ENCODE measurements around the gene STXBP6.

DNA sequence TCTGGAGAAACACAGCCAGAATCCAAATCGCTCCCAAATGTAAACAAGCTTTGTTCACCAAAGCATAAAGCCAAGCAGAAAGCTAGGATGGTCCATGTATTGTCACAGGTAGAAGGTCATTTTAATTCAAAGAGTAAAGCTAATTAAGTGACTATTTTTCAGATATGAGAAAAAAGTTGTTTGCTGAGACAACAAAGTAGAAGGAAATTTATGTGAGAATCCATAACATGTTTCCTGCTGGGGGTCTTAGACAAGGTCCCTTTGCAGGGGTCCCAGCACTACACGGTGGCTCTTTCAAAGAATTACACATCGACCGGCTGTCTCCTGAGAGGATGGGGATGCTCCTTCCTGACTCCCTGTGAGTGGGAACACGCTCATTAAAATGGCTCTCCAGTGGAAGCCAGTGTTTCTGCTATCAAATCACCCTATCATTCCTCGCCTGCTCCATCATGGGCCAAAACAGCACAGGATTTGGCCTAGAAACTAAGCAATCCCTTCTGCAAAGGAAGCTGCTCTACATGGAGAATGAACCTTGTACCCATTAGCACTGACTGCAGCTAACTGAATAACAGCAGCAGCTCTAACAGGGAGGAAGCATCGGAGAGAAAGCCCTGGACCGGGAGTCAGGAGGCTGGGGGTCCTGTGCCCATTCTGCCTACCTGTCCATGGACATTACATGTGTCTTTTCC, 175.3 kb downstream of the STXBP6 start:
- TF ChIP-seq CTCF (IDR thresholded peaks at IDR 0.05) (no peak), POLR2A (IDR thresholded peaks at IDR 0.05) (no peak)

Measured in body of pancreas (tissue), 4 donors.